SHP77 (cell line): ENCODE measurements around the gene PTGDS.

ENCODE experiments used
- DNase-seq, 2 experiments: peaks; one replicate each; lab custom pipeline; 2025; lab: John Stamatoyannopoulos, UW

The PTGDS gene

DNA sequence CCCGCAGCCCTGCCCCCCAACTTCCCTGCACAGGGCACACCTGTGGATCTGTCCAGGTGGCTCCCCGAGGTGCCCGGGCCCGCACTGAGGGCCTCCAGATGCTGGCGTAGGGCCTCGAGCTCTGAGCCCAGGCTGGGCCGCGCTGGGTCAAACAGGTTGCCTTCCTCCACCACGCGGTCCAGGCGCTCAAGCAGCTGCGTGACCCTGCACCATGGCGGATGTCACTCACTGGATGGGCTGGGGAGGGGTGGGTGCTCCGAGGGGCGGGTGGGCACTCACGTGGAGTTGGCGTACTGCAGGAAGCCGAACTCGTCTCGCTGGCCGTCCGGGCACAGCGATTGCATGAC lies 45.3 kb downstream of the PTGDS start:
- DNase-seq: no peak

DNA sequence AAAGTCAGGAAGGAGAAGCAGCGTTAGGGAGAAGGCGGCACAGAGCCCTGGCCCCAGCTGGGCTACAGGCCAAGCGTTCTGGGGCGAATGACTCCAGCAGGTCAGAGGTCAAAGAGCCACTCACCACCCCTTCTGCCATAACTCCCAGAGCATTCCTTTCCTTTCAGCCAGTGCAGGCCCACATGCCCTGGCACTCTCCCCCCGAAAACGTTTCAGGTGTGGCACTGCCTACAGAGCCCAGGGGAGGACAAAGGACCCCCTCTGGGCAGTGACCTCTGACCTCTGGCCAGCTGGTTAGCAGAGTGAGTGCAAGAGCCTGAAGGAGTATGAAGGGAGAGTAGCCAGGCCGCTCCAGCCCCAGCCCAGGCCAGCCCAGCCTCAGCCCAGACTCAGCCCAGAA lies 45.9 kb downstream of the PTGDS start:
- no peak for DNase-seq

DNA sequence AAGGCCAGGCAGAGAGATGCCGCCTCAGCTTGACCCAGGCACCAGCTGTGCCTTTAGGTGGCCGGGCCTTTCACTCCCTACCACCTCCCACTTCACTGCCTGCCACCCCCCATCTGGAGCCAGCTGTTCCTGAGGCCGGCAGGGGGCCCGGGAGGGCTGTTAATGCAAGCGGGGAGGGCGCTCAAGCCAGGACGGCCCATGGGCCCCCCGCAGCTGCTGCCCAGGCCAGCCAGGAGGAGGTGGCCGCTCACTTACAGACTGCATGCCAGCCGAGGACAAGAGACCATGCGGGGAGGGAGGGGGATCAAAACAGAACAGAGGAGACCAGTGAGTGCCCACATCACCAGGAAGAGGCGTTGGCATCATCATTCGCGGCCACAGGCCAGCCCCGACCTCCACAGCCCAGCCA lies 46.3 kb downstream of the PTGDS start:
- no peak for DNase-seq

DNA sequence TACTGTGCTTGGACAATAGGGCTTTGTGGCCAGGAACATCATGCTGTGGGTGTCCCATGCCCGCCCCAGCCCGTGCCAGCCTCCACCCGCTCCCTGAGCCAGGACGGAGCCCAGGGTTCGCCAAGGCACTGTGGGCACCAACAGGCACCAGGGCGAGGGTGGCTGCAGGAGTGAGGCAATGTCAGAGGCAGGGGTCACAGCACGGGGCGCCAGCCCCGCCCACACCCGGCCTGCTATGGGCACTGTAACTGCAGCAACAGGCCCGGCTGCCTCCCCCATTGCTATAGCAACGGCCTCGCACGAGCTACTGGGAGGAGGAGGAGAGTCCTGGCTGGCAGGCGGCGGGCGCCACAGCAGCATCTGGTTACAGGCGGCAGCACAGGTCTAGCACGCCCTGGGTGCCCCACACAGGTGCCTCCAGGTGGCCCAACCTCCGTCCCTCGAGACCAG lies 48.2 kb downstream of the PTGDS start:
- peak; percentile 49 to 83 for DNase-seq

DNA sequence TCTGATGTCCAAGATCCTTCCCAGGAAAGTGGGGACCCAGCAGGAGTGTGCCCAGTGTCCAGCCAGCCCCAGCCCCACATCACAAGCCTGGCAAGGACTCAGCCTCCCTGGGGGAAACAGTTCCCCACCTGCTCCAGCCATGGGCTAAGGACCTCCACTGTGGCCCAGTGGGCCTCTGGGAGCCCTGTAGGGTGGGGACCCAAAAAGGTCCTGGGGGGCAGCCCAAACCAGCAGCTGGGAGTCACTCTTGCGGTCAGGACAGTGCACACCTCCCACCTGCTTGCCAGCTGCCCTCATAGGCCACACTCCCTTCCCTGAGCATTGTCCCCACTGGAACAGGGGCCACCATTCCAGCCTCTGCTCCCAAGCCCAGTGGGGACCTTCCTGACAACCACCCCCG lies 49.1 kb downstream of the PTGDS start:
- DNase-seq: no peak

DNA sequence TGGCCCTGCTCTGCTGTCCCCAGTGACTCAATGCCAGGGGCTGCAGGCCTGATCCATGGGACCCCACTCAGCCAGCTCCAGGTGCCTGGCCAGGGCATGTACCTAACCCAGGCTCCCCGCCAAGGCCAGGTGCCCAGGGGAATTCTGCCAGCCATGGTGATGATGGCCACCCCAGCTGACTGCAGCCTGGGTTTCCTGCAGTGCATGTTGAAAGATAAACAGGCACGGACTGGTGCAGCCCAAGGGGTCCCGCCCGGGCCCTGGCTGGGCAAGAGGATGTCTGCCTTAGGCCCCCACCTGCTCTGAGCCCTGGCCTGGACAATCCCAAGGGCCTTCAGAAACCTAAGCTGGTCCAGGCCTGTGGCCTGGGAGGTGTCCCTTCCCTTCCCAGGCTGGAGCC lies 49.5 kb downstream of the PTGDS start:
- DNase-seq: no peak

DNA sequence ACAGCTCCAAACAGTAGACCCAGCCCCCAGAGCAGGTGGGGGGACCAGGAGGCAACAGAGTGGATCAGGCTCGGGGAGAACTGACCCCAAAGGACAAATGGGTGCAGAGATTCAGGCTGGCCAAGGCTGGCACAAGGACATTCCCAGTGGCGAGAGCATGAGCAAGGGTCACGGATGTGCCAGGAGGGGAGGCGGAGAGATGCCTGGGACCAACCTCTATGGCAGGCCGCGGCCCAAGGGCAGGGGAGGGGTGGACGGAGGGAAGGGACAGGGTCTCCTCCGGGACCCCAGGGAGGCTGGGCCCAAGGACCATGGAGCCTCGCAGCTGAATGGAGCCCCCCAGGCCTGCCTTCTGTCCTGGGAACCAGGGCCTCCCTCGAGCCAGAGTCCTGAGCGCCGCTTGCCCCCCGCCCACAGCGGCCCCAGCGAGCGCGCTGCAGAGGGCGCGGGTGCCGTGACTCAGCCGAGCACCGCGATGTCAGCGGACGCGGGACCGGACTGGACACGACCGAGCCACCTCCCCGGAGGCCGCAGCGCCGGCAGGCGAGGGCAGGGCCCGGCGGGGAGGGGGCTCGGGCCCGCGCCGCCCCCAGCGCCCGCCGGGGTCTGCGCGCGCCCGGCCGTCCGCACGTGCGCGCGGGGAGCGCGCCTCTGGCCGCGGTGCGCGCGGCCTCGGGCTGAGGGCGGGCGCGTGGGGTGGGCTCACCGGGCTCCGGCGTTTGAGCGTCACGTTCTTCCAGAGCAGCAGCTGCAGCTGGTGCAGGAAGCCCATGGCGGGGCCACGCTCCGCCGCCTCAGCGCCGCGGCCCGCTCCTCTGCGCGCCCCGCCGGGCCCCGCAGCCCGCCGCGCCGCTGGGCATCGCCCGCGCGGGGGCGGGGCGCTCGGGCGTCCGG lies 50.3 kb downstream of the PTGDS start, which contains the start of gene ABCA2:
TSS of gene ABCA2 (minus strand) at position 869 of the 894 bp plus-strand sequence. CDS start at position 772, 97 bp downstream.
- no peak for DNase-seq

DNA sequence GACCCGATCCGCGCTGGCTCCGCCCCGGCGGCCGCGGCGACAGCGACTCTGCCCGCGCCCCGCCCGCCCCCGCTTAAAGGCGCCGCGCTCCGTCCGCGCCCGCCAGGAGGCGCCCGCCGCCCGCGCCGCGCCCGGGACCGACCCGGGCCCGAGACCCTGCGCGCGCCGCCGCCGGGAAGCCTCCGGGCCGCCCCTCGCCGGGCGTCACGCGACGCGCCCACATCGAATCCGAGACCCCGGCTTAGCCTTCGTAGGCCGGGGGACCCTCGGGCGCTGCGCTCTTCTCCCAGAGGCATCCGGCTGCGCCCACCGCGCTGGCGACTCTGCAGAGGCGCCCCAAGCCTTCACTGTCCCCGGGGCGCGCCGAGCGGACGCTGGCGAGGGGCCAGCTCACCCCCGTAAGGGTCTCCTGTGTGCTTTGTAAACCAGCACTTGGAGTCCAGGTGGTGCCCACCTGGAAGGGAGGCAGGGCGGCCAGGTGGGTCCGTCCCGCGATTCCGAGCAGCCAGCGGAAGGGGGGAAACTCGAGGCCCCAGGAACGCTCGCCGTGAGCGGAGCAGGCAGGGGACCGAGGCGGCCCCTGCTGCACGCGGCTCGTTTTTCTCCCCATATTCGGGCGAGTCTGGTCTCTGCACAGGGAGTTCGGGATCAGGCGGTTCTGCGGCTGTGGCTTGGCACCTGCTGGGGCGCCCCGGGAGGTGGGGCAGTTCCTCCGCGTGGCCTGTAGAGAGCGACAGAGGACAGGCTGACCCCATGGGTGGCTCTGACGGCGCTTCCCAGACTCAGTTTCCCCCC lies 51.2 kb downstream of the PTGDS start:
- DNase-seq: peak in 1 of 2 experiments; percentile 58

DNA sequence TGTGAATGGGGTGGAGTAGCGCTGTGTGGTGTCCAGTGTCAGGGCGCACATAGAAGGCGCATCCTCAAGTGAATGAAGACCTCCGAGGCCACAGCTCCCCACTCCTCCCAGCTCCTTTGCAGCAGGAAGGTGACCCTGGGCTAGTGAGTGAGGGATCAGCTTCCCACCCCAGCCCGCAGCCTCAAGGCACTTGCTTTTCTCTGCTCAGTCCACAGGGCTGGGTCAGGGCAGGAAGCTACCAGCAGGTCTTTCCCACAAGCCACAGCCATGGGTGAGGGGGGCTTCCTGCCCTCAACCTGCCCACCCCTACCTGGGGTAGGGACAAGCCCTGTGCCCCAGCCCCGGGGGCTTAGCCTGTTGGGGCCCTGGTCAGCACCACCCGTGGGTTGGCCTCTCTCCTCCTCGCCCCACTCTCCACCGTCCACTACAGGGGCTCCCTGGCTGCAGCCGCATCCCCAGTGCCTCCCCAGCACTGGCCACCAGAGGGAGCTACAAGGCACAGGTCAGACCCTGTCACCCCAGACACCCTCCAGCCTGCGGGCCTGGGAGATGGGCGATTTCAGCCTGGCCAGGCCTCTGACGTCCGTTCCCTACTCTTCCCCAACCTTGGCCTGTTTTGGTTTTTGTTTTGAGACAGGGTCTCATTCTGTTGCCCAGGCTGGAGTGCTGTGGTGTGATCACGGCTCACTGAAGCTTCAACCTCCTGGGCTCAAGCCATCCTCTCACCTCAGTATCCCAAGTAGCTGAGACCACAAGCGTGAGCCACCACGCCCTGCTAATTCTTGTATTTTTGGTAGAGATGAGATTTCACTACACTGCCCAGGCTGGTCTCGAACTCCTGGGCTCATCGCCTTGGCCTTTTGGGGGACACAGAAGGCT lies 52.0 kb downstream of the PTGDS start:
- DNase-seq: peak; percentile 39 to 41

DNA sequence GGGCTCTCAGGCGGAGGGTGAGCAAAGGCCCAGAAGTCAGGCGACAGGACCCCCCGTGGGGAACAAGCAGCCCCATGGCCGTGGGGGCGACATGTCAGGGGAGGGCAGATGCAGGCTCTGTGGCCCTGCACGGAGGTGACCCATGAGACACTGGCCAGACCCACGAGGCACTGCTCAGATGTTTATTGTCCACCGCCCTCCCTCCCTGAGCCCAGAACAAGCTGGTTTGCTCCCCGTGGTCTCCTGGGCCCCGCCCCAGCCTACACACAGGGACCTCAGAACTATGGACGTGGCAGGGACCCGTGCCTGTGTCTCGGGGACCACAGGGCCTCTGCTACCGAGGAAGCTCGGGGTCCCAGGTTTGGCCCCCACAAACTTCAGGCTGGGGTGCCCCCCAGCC lies 52.7 kb downstream of the PTGDS start:
- DNase-seq: no peak

DNA sequence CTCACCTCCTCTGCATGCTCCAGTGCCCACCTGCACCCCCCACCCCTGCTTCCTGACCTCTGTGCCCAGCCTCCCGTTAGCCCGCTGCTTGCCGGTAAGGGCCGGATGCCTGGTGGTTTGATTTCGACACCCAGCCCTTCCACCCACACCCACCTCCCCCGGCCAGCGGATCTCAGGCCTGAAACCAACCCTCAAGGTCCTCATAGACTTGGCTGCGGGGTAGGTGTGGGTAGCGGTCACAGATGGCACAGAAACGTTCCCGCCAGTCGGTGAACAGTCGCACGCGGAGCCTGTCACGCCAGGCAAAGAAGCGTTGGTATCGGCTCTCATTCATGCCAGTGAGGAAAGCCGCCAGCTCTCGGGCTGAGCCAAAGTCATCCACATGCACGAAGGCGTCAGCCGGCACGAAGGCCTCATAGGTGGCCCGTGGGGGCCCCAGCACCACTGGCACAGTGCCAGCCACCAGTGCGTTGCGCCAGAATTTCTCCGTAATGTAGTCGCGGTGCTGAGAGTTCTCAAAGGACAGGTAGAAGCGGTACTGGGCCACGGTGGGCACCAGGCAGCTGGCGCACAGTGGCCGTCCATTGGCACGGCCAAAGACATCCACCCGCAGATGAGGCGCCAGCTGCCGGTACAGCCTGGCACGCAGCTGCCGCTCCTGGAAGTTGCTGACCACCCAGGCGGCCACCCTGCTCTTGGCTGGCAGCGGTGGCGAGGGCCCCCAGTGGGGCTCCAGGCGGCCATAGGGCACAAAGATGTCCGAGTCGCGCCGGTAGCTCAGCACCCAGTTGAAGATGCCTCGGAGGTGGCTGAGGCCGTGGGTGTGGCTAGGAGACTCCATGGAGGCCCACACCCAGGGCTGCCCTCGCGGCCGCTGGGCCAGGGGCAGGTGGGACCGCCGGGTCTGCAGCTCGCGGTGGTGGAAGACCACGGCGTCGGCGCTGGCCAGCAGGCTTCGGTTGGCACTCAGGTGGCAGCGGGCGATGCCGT lies 53.5 kb downstream of the PTGDS start:
- no peak for DNase-seq
